ENCODE results near the gene PDS5A.
"Not testable (repeated sequence)": the region's sequence is repeated elsewhere in the genome, so short reads cannot be mapped to it uniquely, and the experiment has no call there.

The PDS5A gene

GRCh38 chr4:39855909-39856512, 121.7 kb downstream of the PDS5A start:
- H3K27ac Mint-ChIP-seq = no peak overlapping the region
- H3K4me3 Mint-ChIP-seq = no peak overlapping the region
- peaks cover 13% of the 10 kb centered on the region for H3K9me3 Mint-ChIP-seq
- CTCF ChIA-PET = no interaction called here
- no peak for DNase-seq
- H3K27me3 Mint-ChIP-seq = no peaks in the 10 kb centered on the region
- peaks cover 11% of the 10 kb centered on the region for H3K4me1 Mint-ChIP-seq
- H3K36me3 Mint-ChIP-seq = peaks cover 73% of the 10 kb centered on the region

- Mint-ChIP-seq H3K27ac (no peak overlapping the region), H3K36me3 (peaks cover 52% of the 10 kb centered on the region), H3K27me3 (no peaks in the 10 kb centered on the region), H3K4me3 (no peak overlapping the region), H3K9me3 (peaks cover 13% of the 10 kb centered on the region), H3K4me1 (peaks cover 11% of the 10 kb centered on the region)
- CTCF ChIA-PET = interaction anchor here (0.6 kb wide), 1 partner anchor 28 kb away, joined by 3 read pairs; no protein-coding TSS in a partner anchor
- no peak for DNase-seq
Measured at GRCh38 chr4:39852636-39853035, 125.1 kb downstream of the PDS5A start.

- Mint-ChIP-seq H3K4me1 (peaks cover 7% of the 10 kb centered on the region), H3K4me3 (no peak overlapping the region), H3K27me3 (no peaks in the 10 kb centered on the region), H3K27ac (no peak overlapping the region), H3K9me3 (peaks cover 7% of the 10 kb centered on the region), H3K36me3 (peaks cover 38% of the 10 kb centered on the region)
- CTCF ChIA-PET = no interaction called here
- DNase-seq = no peak
Measured at GRCh38 chr4:39850727-39851126, 127.0 kb downstream of the PDS5A start.

GRCh38 chr4:39846705-39847104, 131.0 kb downstream of the PDS5A start:
- H3K27ac Mint-ChIP-seq = no peak overlapping the region
- no peaks in the 10 kb centered on the region for H3K9me3 Mint-ChIP-seq
- H3K4me3 Mint-ChIP-seq = no peak overlapping the region
- no peaks in the 10 kb centered on the region for H3K4me1 Mint-ChIP-seq
- DNase-seq = no peak
- H3K36me3 Mint-ChIP-seq = peaks cover 23% of the 10 kb centered on the region
- CTCF ChIA-PET = interaction anchor here (1.0 kb wide), 1 partner anchor 16 kb away, joined by 3 read pairs; no protein-coding TSS in a partner anchor
- H3K27me3 Mint-ChIP-seq = no peaks in the 10 kb centered on the region

DNA sequence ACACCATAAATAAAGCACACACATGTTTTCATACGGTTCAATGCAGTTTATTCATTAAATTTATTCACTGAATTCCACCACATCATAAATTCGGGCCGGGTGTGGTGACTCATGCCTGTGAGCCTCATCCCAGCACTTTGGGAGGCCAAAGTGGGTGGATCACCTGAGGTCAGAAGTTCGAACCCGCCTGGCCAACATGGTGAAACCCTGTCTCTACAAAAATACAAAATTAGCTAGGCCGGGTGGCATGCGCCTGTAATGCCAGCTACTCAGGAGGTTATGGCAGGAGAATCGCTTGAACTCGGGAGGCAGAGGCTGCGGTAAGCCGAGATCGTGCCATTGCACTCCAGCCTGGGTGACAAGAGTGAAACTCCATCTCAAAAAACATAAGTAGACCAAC, 131.6 kb downstream of the PDS5A start:
- no peaks in the 10 kb centered on the region for H3K27me3 Mint-ChIP-seq
- DNase-seq = no peak
- no peak overlapping the region for H3K4me3 Mint-ChIP-seq
- H3K27ac Mint-ChIP-seq = no peak overlapping the region
- H3K9me3 Mint-ChIP-seq = no peaks in the 10 kb centered on the region
- CTCF ChIA-PET = no interaction called here
- H3K36me3 Mint-ChIP-seq = peaks cover 27% of the 10 kb centered on the region
- H3K4me1 Mint-ChIP-seq = no peaks in the 10 kb centered on the region

DNA sequence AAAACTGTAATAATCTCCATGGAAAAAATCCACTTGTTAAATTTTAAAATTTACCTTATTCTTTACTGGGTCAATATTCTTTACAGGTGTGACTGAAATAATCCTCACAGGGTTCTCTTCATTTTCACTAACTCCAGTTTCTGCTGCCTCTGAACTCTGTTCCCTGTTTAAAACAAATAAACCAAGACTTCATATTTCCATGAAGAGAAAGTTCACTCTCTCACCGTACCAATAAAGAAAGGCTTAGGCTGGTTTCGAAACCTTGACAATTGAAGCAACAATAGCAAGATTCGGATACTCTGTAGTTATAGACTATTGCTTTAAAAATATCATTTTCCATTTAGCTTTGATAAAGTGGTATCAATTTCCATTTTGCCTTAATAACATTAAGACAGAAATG, 135.8 kb downstream of the PDS5A start:
- no peak for DNase-seq
- H3K36me3 Mint-ChIP-seq = peaks cover 56% of the 10 kb centered on the region
- H3K27me3 Mint-ChIP-seq = no peaks in the 10 kb centered on the region
- no peaks in the 10 kb centered on the region for H3K4me1 Mint-ChIP-seq
- H3K9me3 Mint-ChIP-seq = no peaks in the 10 kb centered on the region
- H3K27ac Mint-ChIP-seq = no peak overlapping the region
- CTCF ChIA-PET = no interaction called here
- H3K4me3 Mint-ChIP-seq = no peak overlapping the region

GRCh38 chr4:39840516-39840915, 137.2 kb downstream of the PDS5A start:
- H3K4me3 Mint-ChIP-seq, H3K4me1 Mint-ChIP-seq, CTCF ChIA-PET, H3K9me3 Mint-ChIP-seq, H3K27ac Mint-ChIP-seq, H3K27me3 Mint-ChIP-seq, DNase-seq: not testable (repeated sequence)
- peaks cover 63% of the 10 kb centered on the region for H3K36me3 Mint-ChIP-seq

DNA sequence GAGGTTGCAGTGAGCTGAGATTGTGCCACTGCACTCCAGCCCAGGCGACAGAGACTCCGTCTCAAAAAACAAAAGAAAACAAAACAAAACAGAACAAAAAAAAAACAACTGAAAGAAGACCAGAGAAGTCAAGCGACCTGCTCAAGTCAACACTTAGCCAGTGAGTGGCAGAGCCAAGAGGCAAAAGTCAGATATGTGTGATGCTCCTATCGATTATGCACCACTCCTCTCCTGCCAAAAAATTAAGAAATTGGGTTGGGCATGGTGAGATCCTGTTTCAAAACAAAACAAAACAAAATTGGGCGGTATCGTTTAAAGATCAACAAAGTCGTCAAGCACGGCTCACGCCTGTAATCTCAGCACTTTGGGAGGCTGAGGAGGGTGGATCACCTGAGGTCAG, 137.7 kb downstream of the PDS5A start:
- no peaks in the 10 kb centered on the region for H3K27me3 Mint-ChIP-seq
- DNase-seq = no peak
- H3K4me3 Mint-ChIP-seq = no peak overlapping the region
- CTCF ChIA-PET = no interaction called here
- H3K9me3 Mint-ChIP-seq = no peaks in the 10 kb centered on the region
- H3K4me1 Mint-ChIP-seq = no peaks in the 10 kb centered on the region
- H3K27ac Mint-ChIP-seq = no peak overlapping the region
- H3K36me3 Mint-ChIP-seq = peaks cover 64% of the 10 kb centered on the region

DNA sequence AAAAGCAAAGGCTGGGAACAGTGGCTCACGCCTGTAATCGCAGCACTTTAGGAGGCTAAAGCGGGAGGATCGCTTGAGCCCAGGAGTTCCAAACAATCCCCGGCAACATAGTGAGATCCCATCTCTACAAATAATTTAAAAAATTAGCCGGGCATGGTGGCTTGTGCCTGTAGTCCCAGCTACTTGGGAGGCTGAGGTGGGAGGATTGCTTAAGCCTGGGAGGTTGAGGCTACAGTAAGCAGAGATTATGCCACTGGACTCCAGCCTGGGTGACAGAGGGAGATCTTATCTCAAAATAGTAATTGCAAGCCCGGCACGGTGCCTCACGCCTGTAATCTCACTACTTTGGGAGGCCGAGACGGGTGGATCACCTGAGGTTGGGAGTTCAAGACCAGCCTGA, 139.3 kb downstream of the PDS5A start:
- CTCF ChIA-PET, H3K27me3 Mint-ChIP-seq, H3K27ac Mint-ChIP-seq, H3K9me3 Mint-ChIP-seq, DNase-seq, H3K4me1 Mint-ChIP-seq, H3K4me3 Mint-ChIP-seq: not testable (repeated sequence)
- H3K36me3 Mint-ChIP-seq = peaks cover 71% of the 10 kb centered on the region

DNA sequence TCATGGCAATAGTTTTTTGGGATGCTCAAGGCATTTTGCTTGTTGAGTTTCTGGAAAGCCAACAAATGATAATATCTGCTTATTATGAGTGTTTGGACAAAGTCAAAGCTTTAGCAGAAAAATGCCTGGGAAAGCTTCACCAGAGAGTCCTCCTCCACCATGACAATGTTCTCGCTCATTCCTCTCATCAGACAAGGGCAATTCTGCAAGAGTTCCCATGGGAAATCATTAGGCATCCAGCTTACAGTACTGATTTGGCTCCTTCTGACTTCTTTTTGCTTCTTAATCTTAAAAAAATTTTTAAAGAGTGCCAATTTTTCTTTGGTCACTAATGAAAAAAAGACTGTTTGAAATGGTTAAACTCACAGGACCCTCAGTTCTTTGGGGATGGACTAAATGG, 143.4 kb downstream of the PDS5A start:
- DNase-seq = no peak
- Mint-ChIP-seq H3K36me3 (peaks cover 62% of the 10 kb centered on the region), H3K9me3 (no peaks in the 10 kb centered on the region), H3K4me1 (no peaks in the 10 kb centered on the region), H3K27me3 (no peaks in the 10 kb centered on the region), H3K27ac (no peak overlapping the region), H3K4me3 (no peak overlapping the region)
- CTCF ChIA-PET = no interaction called here

GRCh38 chr4:39825741-39826231, 151.9 kb downstream of the PDS5A start:
- Mint-ChIP-seq H3K27ac (no peak overlapping the region), H3K4me1 (peaks cover 3% of the 10 kb centered on the region), H3K27me3 (no peaks in the 10 kb centered on the region), H3K36me3 (peaks cover 47% of the 10 kb centered on the region), H3K4me3 (no peak overlapping the region), H3K9me3 (no peaks in the 10 kb centered on the region)
- DNase-seq = no peak
- CTCF ChIA-PET = no interaction called here

DNA sequence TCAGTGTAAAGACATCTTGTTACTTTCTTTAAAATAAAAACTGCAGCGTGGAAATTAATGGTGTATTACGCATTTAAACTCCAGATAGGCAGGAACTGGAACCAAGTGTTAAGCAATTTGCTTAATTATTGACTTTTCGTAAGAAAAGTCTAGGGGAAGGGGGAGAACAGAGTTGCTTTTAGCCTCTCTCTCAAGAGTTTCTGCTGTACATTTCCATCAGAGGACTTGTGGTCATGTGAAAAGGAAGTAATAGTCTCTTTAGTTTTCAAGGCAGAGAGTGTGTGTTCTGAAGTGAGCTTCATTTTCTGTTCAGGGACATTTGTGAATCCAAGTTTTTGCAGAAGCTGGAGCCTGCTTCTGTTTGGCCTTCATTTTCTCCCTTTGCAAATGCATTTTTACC, 152.6 kb downstream of the PDS5A start:
- H3K36me3 Mint-ChIP-seq = peaks cover 47% of the 10 kb centered on the region

DNA sequence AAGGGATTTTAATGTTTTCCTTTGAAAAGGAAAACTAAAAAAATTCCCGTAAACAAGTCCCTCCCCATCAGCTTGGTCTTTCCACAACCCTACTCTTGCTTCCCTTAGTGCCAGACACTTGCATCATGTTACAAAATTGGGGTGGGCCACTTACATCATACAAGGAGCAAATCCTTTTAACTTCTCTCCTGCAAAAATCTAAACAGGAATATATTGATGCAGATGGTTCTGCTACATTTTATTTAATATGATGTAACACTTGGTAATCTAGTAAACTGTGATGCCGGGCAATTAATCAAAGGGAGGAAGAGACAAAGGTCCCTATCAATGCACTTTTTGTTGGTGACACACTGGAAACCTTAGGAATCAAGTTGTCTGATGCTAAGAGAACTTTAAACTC, 154.5 kb downstream of the PDS5A start:
- Mint-ChIP-seq H3K9me3 (no peaks in the 10 kb centered on the region), H3K27me3 (no peaks in the 10 kb centered on the region), H3K27ac (no peak overlapping the region), H3K4me3 (no peak overlapping the region), H3K36me3 (peaks cover 38% of the 10 kb centered on the region), H3K4me1 (peaks cover 3% of the 10 kb centered on the region)
- CTCF ChIA-PET = no interaction called here
- no peak for DNase-seq

More for the DNA sequence above, 152.6 kb downstream of the PDS5A start:
- no peak for DNase-seq
- Mint-ChIP-seq H3K9me3 (no peaks in the 10 kb centered on the region), H3K27ac (no peak overlapping the region), H3K4me1 (peaks cover 3% of the 10 kb centered on the region), H3K27me3 (no peaks in the 10 kb centered on the region), H3K4me3 (no peak overlapping the region)
- CTCF ChIA-PET = interaction anchor here (0.6 kb wide), 1 partner anchor 27 kb away, joined by 3 read pairs; no protein-coding TSS in a partner anchor

- H3K9me3 Mint-ChIP-seq = no peaks in the 10 kb centered on the region
- H3K36me3 Mint-ChIP-seq = peaks cover 35% of the 10 kb centered on the region
- CTCF ChIA-PET = no interaction called here
- no peak overlapping the region for H3K4me3 Mint-ChIP-seq
- no peak for DNase-seq
- H3K27me3 Mint-ChIP-seq = no peaks in the 10 kb centered on the region
- no peak overlapping the region for H3K27ac Mint-ChIP-seq
- H3K4me1 Mint-ChIP-seq = peaks cover 3% of the 10 kb centered on the region
Measured at GRCh38 chr4:39822662-39823061, 155.0 kb downstream of the PDS5A start.

DNA sequence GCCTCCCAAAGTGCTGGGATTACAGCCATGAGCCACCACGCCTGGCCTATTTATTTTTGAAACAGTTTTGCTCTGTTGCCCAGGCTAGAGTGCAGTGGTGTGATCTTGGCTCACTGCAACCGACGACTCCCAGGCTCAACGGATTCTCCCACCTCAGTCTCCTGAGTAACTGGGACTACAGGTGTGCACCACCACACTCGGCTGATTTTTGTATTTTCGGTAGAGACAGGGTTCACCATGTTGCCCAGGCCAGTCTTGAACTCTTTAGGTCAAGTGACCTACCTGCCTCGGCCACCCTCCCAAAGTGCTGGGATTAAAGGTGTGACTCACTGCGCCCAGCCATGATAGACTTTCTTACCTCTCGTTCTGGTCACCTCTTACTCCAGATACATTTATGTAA, 155.8 kb downstream of the PDS5A start:
- Mint-ChIP-seq H3K4me1 (peaks cover 3% of the 10 kb centered on the region), H3K27me3 (no peaks in the 10 kb centered on the region), H3K27ac (no peak overlapping the region), H3K36me3 (peaks cover 30% of the 10 kb centered on the region), H3K9me3 (no peaks in the 10 kb centered on the region), H3K4me3 (no peak overlapping the region)
- no peak for DNase-seq
- CTCF ChIA-PET = no interaction called here

DNA sequence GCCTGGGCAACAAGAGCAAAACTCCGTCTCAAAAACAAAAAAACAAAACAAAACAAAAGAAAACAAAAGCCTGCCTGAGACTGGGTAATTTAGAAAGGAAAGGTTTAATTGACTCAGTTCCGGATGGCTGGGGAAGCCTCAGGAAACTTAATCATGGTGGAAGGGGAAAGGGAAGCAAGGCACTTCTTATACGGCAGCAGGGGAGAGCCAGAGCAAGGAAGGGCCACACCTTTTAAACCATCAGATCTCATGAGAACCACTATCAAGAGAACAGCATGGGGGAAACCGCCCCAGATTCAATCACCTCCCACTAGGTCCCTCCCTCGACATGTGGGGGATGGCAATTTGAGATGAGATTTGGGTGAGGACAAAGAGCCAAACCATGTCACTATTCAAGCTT, 157.5 kb downstream of the PDS5A start:
- CTCF ChIA-PET = no interaction called here
- no peaks in the 10 kb centered on the region for H3K4me1 Mint-ChIP-seq
- no peaks in the 10 kb centered on the region for H3K9me3 Mint-ChIP-seq
- no peak for DNase-seq
- no peak overlapping the region for H3K4me3 Mint-ChIP-seq
- peak overlapping the region; percentile 67 for H3K27ac Mint-ChIP-seq
- no peaks in the 10 kb centered on the region for H3K27me3 Mint-ChIP-seq
- H3K36me3 Mint-ChIP-seq = peaks cover 22% of the 10 kb centered on the region

Measured in activated naive CD4-positive, alpha-beta T cell treated with anti-CD3 and anti-CD28 coated beads, Interleukin-2, amount 10 ng/mL, durations not matched to agents 7 days and 5 days (primary cell).